T-helper 1 cell treated with Interleukin-12 subunit alpha and Interleukin-12 subunit beta and Interleukin-4 antibody, amounts not matched to agents 30 μg/mL and 1 μg/mL, for 36 hours (primary cell): ENCODE data around the gene LDLRAD4.
A peak's percentile ranks its signal among the peaks of the same experiment; 100 is the strongest.

ENCODE experiments used
- H3K27ac Mint-ChIP-seq: one replicate; pipeline ENCODE4 v1.8.0; 2021; ENCODE audit warnings: mild to moderate bottlenecking, mixed read lengths
- H3K27me3 Mint-ChIP-seq: one replicate; pipeline ENCODE4 v1.8.0; 2021; ENCODE audit warnings: low read depth, mixed read lengths
- H3K36me3 Mint-ChIP-seq: one replicate; pipeline ENCODE4 v1.8.0; 2021; ENCODE audit warnings: low read depth, mixed read lengths
- H3K4me1 Mint-ChIP-seq: one replicate; pipeline ENCODE4 v1.8.0; 2021; ENCODE audit warnings: low read depth, mixed read lengths
- H3K4me3 Mint-ChIP-seq: one replicate; pipeline ENCODE4 v1.8.0; 2021; ENCODE audit warnings: mild to moderate bottlenecking, moderate library complexity, mixed read lengths
- H3K9me3 Mint-ChIP-seq: one replicate; pipeline ENCODE4 v1.8.0; 2021; ENCODE audit warnings: mixed read lengths

LDLRAD4 gene

DNA sequence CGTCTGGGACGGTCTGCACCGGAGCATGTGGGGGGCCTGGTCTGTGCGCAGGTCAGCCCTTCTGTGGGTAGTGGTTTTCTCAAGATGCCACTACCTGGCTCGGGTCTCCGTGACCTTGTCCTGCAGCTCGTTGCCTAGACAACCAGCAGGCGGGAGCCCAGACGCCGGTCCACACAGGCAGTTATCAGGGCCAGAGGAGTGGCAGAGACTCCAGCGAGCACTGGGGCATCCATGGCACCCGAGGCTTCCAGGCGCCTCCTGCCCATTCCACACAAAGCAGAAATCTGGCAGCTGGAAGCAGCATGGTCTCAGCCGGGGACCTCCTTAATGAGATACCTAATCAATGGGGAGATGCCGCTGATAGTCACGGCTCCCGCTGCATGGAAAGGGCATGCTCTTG is 351.7 kb downstream of the LDLRAD4 start:
- Mint-ChIP-seq H3K36me3 (no peaks in the 10 kb centered on the region), H3K4me3 (no peak overlapping the region), H3K4me1 (peaks cover 43% of the 10 kb centered on the region), H3K27me3 (no peaks in the 10 kb centered on the region), H3K27ac (no peak overlapping the region), H3K9me3 (no peaks in the 10 kb centered on the region)

DNA sequence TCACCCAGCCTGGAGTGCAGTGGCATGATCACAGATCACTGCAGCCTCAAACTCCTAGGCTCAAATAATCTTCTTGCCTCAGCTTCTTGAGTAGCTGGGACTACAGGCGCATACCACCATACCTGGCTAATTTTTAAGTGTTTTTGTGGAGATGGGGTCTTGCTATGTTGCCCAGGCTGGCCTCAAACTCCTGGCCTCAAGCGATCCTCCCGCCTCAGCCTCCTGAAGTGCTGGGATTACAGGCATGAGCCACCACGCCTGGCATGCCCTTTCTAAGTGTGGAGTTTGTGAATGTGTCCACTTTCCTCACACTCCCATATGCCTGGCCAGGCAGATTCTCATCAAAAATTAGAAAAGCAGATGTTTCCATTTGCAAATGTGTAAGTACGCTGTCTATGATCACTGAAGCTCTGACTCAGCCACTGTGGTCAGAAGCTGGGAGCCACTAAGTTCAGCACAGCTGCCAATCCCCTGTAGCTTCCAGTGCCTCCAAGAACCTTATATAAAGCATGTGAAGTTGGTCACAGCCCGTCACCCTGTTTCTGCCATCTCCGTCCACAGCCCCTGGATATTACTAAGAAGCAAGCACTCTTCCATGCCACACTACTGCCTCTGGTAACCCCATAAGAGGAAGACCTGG is 352.4 kb downstream of the LDLRAD4 start:
- no peaks in the 10 kb centered on the region for H3K9me3 Mint-ChIP-seq
- no peak overlapping the region for H3K27ac Mint-ChIP-seq
- no peak overlapping the region for H3K4me3 Mint-ChIP-seq
- H3K4me1 Mint-ChIP-seq, result peaks cover 48% of the 10 kb centered on the region
- H3K36me3 Mint-ChIP-seq, result peaks cover 4% of the 10 kb centered on the region
- H3K27me3 Mint-ChIP-seq, result no peaks in the 10 kb centered on the region

DNA sequence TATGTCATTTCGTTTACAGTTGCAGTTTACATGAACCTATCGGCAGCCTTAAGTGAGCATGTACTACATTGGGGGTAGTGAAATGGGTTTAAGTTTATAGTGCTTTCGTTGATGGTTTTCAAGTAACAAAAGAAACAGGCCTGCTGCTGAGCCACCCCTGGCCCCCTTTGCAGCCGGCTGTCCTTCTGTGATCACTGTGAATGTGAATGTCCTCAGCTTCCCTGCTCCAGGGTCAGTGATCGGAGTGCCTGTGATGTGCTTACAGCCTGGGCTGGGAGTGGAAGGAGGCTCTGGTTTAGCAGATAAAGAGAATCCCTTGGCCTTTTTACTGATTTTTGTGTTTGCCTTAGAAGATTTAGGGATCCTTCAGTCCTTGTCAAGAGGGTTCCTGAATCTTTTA is 353.6 kb downstream of the LDLRAD4 start:
- Mint-ChIP-seq H3K4me1 (peaks cover 49% of the 10 kb centered on the region), H3K27me3 (no peaks in the 10 kb centered on the region), H3K9me3 (no peaks in the 10 kb centered on the region), H3K4me3 (no peak overlapping the region), H3K27ac (no peak overlapping the region), H3K36me3 (peaks cover 7% of the 10 kb centered on the region)

DNA sequence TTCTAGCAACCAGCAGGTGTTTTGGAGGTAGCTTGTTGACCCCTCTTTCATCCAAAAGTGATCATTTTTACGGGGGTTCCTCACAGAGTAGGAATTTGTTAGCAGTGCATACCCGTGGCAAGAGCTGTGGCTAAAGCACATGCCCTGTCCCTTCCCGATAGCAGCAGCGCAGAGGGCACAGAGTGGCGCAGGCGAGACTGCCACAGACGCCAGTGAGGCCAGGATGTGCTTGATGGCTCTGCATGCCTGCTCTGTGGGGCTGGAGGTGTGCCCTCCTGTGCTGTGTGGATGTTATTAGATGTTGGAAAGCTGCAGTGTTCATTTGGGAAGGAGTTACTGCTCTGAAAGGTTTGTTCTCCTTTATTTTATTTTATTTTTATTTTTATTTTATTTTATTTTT is 354.2 kb downstream of the LDLRAD4 start:
- Mint-ChIP-seq H3K27ac (no peak overlapping the region), H3K36me3 (peaks cover 7% of the 10 kb centered on the region), H3K27me3 (no peaks in the 10 kb centered on the region), H3K4me3 (no peak overlapping the region), H3K9me3 (no peaks in the 10 kb centered on the region), H3K4me1 (peaks cover 49% of the 10 kb centered on the region)

DNA sequence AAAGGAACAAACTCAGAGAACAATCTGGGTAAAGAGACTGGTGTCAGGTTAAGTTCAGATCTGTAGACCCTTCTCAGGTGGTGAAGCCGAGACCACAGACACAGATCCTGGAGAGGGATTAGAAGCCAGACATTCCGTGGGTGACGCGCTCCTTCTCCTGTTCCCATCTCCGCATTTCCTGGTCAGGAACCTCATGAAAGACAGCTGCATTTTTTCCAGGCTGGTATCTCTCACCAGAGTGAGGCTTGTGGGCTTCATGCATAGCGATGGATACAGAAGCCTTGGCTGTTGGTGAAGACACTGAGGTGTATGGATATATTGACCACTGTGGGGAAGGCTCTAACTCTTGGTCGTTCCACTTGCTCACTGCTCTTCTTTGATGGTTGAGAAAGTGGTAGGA is 355.2 kb downstream of the LDLRAD4 start:
- Mint-ChIP-seq H3K36me3 (peaks cover 7% of the 10 kb centered on the region), H3K9me3 (no peaks in the 10 kb centered on the region), H3K27ac (no peak overlapping the region), H3K4me3 (no peak overlapping the region), H3K27me3 (no peaks in the 10 kb centered on the region), H3K4me1 (peaks cover 50% of the 10 kb centered on the region)

DNA sequence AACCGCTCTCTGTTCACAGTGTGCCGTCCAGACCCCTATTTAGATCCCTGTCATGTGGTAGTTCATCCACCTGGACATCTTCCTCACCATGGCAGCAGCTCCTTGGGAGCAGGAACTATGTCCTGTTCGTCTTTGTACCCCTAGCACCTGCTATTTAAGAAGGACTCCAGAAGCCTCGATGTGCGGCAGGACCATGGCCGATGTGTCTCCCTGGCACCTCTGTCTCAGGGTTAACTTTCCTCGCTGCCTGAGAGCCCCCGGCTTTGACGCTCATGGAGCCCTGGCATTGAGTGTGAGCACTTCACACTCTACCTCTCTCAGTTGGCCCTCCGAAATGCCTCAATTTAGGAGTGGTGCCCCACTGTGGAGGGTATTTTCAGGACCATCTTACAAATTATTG is 355.8 kb downstream of the LDLRAD4 start:
- no peak overlapping the region for H3K27ac Mint-ChIP-seq
- H3K27me3 Mint-ChIP-seq, result no peaks in the 10 kb centered on the region
- peaks cover 46% of the 10 kb centered on the region for H3K4me1 Mint-ChIP-seq
- no peaks in the 10 kb centered on the region for H3K9me3 Mint-ChIP-seq
- H3K4me3 Mint-ChIP-seq, result no peak overlapping the region
- H3K36me3 Mint-ChIP-seq, result peaks cover 7% of the 10 kb centered on the region

DNA sequence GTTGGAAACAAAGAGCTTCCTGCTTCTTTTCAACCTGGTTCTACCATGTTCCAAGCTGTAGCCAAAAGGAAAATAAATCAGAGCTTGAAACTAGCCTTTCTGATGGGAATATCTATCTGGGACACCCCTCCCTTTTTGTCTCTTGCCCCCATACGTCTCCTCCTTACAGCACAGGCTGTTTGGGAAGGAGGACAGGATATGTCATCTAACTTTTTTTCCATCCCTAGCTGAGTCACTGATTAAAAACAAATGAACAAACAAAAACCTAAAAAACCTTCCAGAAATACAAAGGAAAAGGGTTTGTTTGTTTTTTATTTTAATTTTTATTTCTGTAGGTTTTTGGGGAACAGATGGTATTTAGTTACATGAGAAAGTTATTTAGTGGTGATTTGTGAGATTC is 356.2 kb downstream of the LDLRAD4 start:
- Mint-ChIP-seq H3K4me1 (peaks cover 49% of the 10 kb centered on the region), H3K9me3 (no peaks in the 10 kb centered on the region), H3K36me3 (peaks cover 7% of the 10 kb centered on the region), H3K27ac (no peak overlapping the region), H3K4me3 (no peak overlapping the region), H3K27me3 (no peaks in the 10 kb centered on the region)

DNA sequence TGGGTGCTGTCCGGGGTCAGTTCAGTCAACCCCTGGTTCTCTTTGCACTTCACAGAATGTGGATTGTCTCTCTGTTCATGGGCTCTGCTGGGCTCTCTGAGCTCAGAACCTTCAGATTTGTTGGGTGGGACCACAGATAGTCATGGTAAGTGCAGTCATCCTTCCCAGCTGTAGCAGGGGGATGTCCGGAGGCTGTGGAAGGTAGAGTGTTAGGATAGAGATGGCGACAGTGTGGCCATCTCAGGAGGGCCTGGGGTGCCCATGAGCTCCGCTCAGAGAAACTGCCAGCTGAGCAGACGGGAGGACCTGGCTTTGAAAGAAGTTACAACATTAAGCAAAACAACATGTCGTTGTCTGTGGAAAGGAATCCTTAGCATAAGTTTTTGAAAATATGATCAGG is 358.0 kb downstream of the LDLRAD4 start:
- Mint-ChIP-seq H3K9me3 (no peaks in the 10 kb centered on the region), H3K27me3 (no peaks in the 10 kb centered on the region), H3K4me3 (peak overlapping the region; percentile 58), H3K4me1 (peaks cover 42% of the 10 kb centered on the region), H3K36me3 (peaks cover 7% of the 10 kb centered on the region), H3K27ac (peak overlapping the region; percentile 87)

DNA sequence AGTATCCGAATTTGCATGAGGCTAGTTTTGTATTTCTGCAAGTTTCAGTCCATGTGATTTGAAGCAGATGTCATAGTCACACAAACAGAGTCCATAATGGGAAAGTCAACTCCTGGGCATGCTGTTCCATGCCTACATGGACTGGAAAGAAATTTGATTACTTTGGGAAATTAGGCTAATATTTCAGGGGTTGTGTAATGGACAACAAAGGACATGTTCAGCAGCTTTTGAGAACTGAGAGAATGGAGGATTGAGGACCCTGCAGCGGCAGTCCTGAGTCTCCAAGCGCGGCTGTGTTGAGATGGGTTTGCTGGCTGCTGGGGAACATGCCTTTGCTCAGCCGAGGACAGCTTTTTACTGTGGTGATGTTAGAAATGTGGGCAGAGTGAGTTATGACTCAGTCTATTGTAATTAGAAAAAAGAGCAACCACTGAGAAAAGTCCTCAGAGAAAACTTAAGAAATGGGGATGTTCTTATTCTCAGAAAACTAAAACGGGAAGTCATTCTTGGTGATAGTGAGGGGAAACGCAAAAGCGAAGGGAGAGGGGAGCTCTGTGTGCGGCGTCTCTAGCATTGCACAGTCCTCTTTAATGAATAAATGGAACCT is 358.6 kb downstream of the LDLRAD4 start:
- H3K4me1 Mint-ChIP-seq, result peaks cover 40% of the 10 kb centered on the region

DNA sequence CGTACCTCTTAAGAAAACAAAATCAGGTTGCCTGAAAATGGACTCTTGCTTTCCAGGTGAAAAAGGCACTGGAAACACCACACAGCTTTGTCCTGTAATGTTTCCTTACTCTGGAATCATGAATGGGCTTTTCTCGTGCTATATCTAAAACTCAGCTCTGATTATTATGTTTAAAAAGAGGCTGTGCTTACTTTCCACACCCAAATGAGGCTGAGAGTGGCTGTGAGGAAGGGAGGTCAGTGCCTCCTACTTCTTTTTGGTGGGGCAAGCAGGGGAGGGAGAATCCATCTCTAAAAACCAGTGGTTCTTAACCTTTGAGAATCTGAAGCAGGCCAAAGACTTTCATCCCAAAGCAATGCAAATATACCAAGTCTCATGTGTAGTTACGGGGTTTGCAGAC is 359.2 kb downstream of the LDLRAD4 start:
- peak overlapping the region; percentile 70 for H3K27ac Mint-ChIP-seq
- H3K9me3 Mint-ChIP-seq, result no peaks in the 10 kb centered on the region
- no peaks in the 10 kb centered on the region for H3K27me3 Mint-ChIP-seq
- H3K4me3 Mint-ChIP-seq, result peak overlapping the region; percentile 36
- peaks cover 40% of the 10 kb centered on the region for H3K4me1 Mint-ChIP-seq
- H3K36me3 Mint-ChIP-seq, result peaks cover 7% of the 10 kb centered on the region

More for the DNA sequence above, 358.6 kb downstream of the LDLRAD4 start:
- Mint-ChIP-seq H3K27me3 (no peaks in the 10 kb centered on the region), H3K9me3 (no peaks in the 10 kb centered on the region), H3K27ac (peak overlapping the region; percentile 87), H3K4me3 (peak overlapping the region; percentile 77), H3K36me3 (peaks cover 7% of the 10 kb centered on the region)

DNA sequence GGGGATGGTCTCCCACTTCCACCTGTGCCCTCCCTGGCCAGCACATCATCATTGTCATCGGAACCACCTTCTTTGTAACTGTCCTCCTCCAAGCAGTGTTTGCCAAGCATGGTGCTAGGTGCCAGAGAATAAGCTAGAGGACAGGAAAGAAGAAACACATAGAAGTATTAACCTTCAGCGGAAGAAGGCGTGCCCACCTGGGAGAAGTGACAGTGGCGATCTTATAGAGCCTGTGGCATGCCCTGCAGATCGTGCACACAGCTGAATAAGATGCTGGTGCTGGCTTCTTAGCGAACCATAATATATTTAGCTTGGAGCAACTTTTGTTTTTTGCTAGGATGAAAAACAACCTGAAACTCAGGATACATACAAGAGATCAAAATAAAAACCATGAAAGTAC is 359.8 kb downstream of the LDLRAD4 start:
- Mint-ChIP-seq H3K36me3 (peaks cover 7% of the 10 kb centered on the region), H3K4me1 (peaks cover 40% of the 10 kb centered on the region), H3K27me3 (no peaks in the 10 kb centered on the region)

DNA sequence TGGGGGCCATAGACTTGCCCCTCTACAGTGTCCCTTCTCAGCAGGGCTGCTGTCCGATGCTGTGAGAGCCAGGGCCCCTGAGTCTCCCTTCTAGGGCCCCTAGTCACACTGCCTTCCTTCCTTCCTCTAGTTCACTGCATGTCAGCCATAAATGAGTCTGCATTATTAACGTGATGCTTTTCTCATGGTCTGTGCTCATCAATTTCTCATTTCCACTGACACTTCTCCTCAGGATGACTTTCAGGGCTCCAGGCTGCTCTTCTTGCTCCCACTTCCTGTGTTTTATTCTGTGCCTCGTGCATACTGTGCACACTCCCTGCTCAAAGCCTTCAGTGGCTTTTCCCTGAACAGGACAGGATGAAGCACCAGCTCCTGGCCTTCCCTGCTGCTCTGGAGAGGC is 361.3 kb downstream of the LDLRAD4 start:
- Mint-ChIP-seq H3K27me3 (no peaks in the 10 kb centered on the region), H3K4me3 (peak overlapping the region; percentile 27), H3K27ac (peak overlapping the region; percentile 70), H3K9me3 (no peaks in the 10 kb centered on the region), H3K4me1 (peaks cover 42% of the 10 kb centered on the region), H3K36me3 (peaks cover 9% of the 10 kb centered on the region)

More for the DNA sequence above, 359.8 kb downstream of the LDLRAD4 start:
- Mint-ChIP-seq H3K27ac (peak overlapping the region; percentile 73), H3K4me3 (peak overlapping the region; percentile 30), H3K9me3 (no peaks in the 10 kb centered on the region)

DNA sequence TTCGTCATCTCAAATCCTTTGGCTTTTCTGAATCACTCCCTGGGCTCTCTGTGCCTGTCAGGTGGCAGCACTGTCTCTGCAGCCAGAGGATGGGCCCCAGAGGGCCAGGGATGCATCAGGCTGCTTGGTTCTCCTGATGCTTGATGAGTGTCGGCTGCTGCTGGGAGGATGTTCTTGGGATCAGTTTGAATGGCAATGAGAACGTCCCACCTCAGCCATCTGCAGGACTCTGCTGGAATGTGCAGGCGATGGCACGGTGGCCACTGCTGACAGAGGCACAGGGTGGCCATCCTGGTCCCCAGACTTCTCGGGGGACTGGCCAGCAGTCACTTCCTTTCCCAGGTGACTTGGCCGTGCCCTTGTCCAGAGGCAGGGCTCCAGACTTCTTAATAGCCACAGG is 361.8 kb downstream of the LDLRAD4 start:
- Mint-ChIP-seq H3K4me1 (peaks cover 42% of the 10 kb centered on the region), H3K27ac (peak overlapping the region; percentile 70), H3K27me3 (no peaks in the 10 kb centered on the region), H3K9me3 (no peaks in the 10 kb centered on the region), H3K36me3 (peaks cover 9% of the 10 kb centered on the region), H3K4me3 (no peak overlapping the region)

DNA sequence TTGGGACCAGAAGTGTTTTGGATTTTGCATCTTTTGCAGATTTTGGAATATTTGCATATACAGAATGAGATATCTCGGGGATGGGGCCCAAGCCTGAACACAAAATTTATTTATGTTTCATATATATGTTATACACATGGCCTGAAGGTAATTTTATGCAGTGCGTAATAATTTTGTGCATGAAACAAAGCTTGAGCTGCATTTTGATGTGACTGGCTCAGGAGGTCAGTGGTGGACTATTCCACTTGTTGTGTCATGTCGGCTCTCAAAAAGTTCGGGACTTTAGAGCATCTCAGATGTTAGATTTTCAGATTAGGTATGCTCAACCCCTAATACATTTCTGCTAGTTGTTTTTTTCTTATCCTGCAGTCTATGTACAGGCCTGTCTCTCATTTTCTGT is 362.4 kb downstream of the LDLRAD4 start:
- Mint-ChIP-seq H3K9me3 (no peaks in the 10 kb centered on the region), H3K4me3 (no peak overlapping the region), H3K36me3 (peaks cover 5% of the 10 kb centered on the region), H3K27ac (no peak overlapping the region), H3K27me3 (no peaks in the 10 kb centered on the region), H3K4me1 (peaks cover 39% of the 10 kb centered on the region)

DNA sequence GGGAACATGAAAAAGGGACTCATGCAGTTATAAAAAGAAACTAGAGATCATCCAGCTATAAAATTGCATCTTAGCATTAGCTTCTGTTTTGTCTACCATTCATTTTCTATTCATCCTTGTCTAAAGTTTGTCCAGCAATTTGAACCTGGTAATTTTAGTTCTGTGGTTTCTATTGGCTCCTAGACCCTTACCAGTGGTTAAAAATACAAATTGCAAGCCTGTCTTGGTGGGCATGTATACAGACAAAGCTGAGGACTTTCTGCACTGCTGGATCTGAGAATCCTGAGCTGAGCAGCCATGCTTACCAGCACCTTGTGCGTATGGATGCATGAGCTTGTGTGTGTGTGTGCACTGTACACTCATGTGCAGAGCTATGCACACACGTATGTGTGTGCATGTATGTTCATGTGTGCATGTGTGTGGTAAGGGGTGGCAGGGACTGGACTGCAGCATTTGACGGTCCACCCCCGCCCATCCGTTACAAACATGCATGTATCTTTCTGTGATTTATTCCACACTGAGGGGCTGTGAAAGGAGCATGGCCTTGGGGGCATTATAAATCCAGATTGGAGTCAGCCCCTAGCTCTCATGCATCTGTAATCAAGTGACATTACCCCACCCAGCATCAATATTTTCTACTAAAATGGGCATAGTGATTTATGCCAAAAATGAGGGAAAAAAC is 363.1 kb downstream of the LDLRAD4 start:
- Mint-ChIP-seq H3K27ac (no peak overlapping the region), H3K4me1 (peaks cover 39% of the 10 kb centered on the region), H3K4me3 (no peak overlapping the region), H3K36me3 (peaks cover 3% of the 10 kb centered on the region), H3K27me3 (no peaks in the 10 kb centered on the region), H3K9me3 (no peaks in the 10 kb centered on the region)
